OCI-LY7 (cell line): Measurements from ENCODE around the gene LRRC4C. TPM values are rescaled to one million over a fixed set of nuclear protein-coding genes. Genes with fewer than 3 reads are reported as not detected.
"Not testable (repeated sequence)": the region's sequence is repeated elsewhere in the genome, so short reads cannot be mapped to it uniquely, and the experiment has no call there.

Experiments used
- BruUV-seq: library from RNA; stranded (reverse); fragments of 400-500 nt; replicated peaks from 2 replicates; lab custom pipeline; 2021; lab: Mats Ljungman, UMichigan
- CTCF ChIA-PET: fragments of 300-600 bp; sonication (Branson Sonifier 250); formaldehyde crosslinking; loops from one replicate; lab custom pipeline; 2022; ENCODE audit warnings: antibody characterized with exemption; ENCODE audit not compliant: unreplicated experiment; lab: Charles Lee
- POLR2A ChIA-PET: fragments of 300-600 bp; sonication (Branson Sonifier 250); formaldehyde crosslinking; loops from one replicate; lab custom pipeline; 2022; ENCODE audit warnings: antibody characterized with exemption; lab: Charles Lee
- DNase-seq: peaks from one replicate; pipeline ENCODE4 v3.0.0-alpha.2; 2015; ENCODE audit warnings: low spot score
- H2AFZ ChIP-seq: fragments of 200-600 bp; sonication (generic), shearing (Covaris generic); 2 replicates; pipeline ENCODE4 v1.6.1; 2014; ENCODE audit warnings: mild to moderate bottlenecking, antibody characterized with exemption, low read length, moderate library complexity
- H3K27ac ChIP-seq: fragments of 200-600 bp; sonication (generic); 2 replicates; pipeline ENCODE4 v1.5.1; 2014; ENCODE audit warnings: mixed run types, low read depth, mild to moderate bottlenecking, moderate library complexity, low read length, inconsistent platforms; ENCODE audit not compliant: poor library complexity, severe bottlenecking
- H3K36me3 ChIP-seq: fragments of 200-600 bp; sonication (generic); 2 replicates; pipeline ENCODE4 v1.6.1; 2014; ENCODE audit warnings: mild to moderate bottlenecking, antibody characterized with exemption, low read length, moderate library complexity, mixed read lengths; ENCODE audit not compliant: insufficient read depth
- H3K4me1 ChIP-seq: fragments of 200-600 bp; sonication (generic); 2 replicates; pipeline ENCODE4 v1.5.1; 2014; ENCODE audit warnings: mild to moderate bottlenecking, low read length; ENCODE audit not compliant: insufficient read depth, poor library complexity, severe bottlenecking
- H3K4me2 ChIP-seq: fragments of 200-600 bp; sonication (generic); 2 replicates; pipeline ENCODE4 v1.6.1; 2014; ENCODE audit warnings: mild to moderate bottlenecking, low read length
- H3K4me3 ChIP-seq: fragments of 200-600 bp; sonication (generic); 2 replicates; pipeline ENCODE4 v1.5.1; 2014; ENCODE audit warnings: mild to moderate bottlenecking, low read depth, low read length; ENCODE audit not compliant: poor library complexity, severe bottlenecking
- H3K79me2 ChIP-seq: fragments of 200-600 bp; sonication (generic); 2 replicates; pipeline ENCODE4 v1.6.1; 2016; ENCODE audit warnings: low read depth, mild to moderate bottlenecking, low read length, moderate library complexity, mixed read lengths; ENCODE audit not compliant: insufficient read depth
- H3K9me2 ChIP-seq: fragments of 200-600 bp; sonication (generic); 2 replicates; pipeline ENCODE4 v1.6.1; 2016; ENCODE audit warnings: mild to moderate bottlenecking, low read length, mixed read lengths; ENCODE audit not compliant: insufficient read depth
- H3K9me3 ChIP-seq: fragments of 200-600 bp; sonication (generic); 2 replicates; pipeline ENCODE4 v1.6.1; 2014; ENCODE audit warnings: mild to moderate bottlenecking, mixed run types, low read length, mixed read lengths
- H4K20me1 ChIP-seq: fragments of 200-600 bp; sonication (generic); 2 replicates; pipeline ENCODE4 v1.6.1; 2014; ENCODE audit warnings: mild to moderate bottlenecking, antibody characterized with exemption, low read length, moderate library complexity, mixed read lengths; ENCODE audit not compliant: insufficient read depth
- CTCF ChIP-seq: fragments of 200-600 bp; sonication (generic); conservative IDR thresholded peaks from 2 replicates; pipeline ENCODE4 v1.5.1; 2014; ENCODE audit warnings: mild to moderate bottlenecking, antibody characterized with exemption, low read length, moderate library complexity, mixed read lengths
- EZH2phosphoT487 ChIP-seq: fragments of 200-600 bp; sonication (generic); IDR thresholded peaks from 2 replicates; pipeline ENCODE4 v1.6.1; 2018; ENCODE audit warnings: low read depth, borderline replicate concordance, mild to moderate bottlenecking, mixed run types, antibody characterized with exemption, low read length, moderate library complexity, mixed read lengths
- intact Hi-C: fragments of 100-400 bp; cut with micrococcal nuclease; formaldehyde crosslinking; loops from one replicate; pipeline ENCODE4 v1.10.0; 2022; ENCODE audit not compliant: unreplicated experiment
- total RNA-seq, 2 experiments: library from RNA; depleted of rRNA in 1 of 2; stranded (reverse); fragments of >200 nt in 1 of 2; shearing (Covaris generic) in 1 of 2; gene quantifications; 2 replicates each; pipeline ENCODE4 v1.2.3, GENCODE V29; 2014 to 2022

Gene LRRC4C
- total RNA-seq, 2 experiments from 2014 or later: not detected

GRCh38 chr11:40867991-40868632, 591.3 kb downstream of the LRRC4C start:
- no peak overlapping the region for H3K4me3 ChIP-seq
- ChIA-PET CTCF (no interaction called here), POLR2A (interaction anchor here (0.6 kb wide), 1 partner anchor 184 kb away, joined by 3 read pairs; no protein-coding TSS in a partner anchor)

GRCh38 chr11:40857754-40858153, 601.7 kb downstream of the LRRC4C start:
- H3K4me3 ChIP-seq, DNase-seq, BruUV-seq, H3K4me1 ChIP-seq, POLR2A ChIA-PET, CTCF ChIA-PET, H3K27ac ChIP-seq, H3K36me3 ChIP-seq, H3K79me2 ChIP-seq, H4K20me1 ChIP-seq, H2AFZ ChIP-seq, intact Hi-C loops, H3K9me2 ChIP-seq, H3K9me3 ChIP-seq, H3K4me2 ChIP-seq: not testable (repeated sequence)

More at GRCh38 chr11:40867991-40868632, 591.3 kb downstream of the LRRC4C start:
- no peak for DNase-seq
- Histone ChIP-seq H3K4me2 (no peak overlapping the region), H3K4me1 (no peaks in the 10 kb centered on the region), H3K36me3 (no peaks in the 10 kb centered on the region), H2AFZ (no peak overlapping the region), H3K9me3 (no peaks in the 10 kb centered on the region), H3K9me2 (no peaks in the 10 kb centered on the region), H4K20me1 (no peaks in the 10 kb centered on the region), H3K27ac (no peak overlapping the region), H3K79me2 (no peaks in the 10 kb centered on the region)
- BruUV-seq: no TSS peak
- intact Hi-C loops: no loop called here
- TF ChIP-seq CTCF: no peak

- Histone ChIP-seq H3K9me3 (peaks cover 9% of the 10 kb centered on the region; the same call in 1 of the 2 replicates), H3K4me2 (no peak overlapping the region), H3K27ac (no peak overlapping the region), H3K79me2 (no peaks in the 10 kb centered on the region), H2AFZ (no peak overlapping the region), H4K20me1 (no peaks in the 10 kb centered on the region), H3K9me2 (no peaks in the 10 kb centered on the region), H3K4me3 (no peak overlapping the region), H3K4me1 (no peaks in the 10 kb centered on the region), H3K36me3 (no peaks in the 10 kb centered on the region)
- ChIA-PET POLR2A (interaction anchor here (0.7 kb wide), 1 partner anchor 461 kb away, joined by 3 read pairs; no protein-coding TSS in a partner anchor), CTCF (no interaction called here)
- BruUV-seq: no TSS peak
- no peak for DNase-seq
- TF ChIP-seq CTCF: no peak
- TF ChIP-seq EZH2phosphoT487: no peak
- intact Hi-C loops: no loop called here
Observed at GRCh38 chr11:40842750-40843339, 616.6 kb downstream of the LRRC4C start.
